RWPE1 (cell line): ENCODE measurements around the gene ANKRD13C.

Experiments used
- CTCF ChIA-PET: fragments of 350-600 bp; sonication (Branson Sonifier 250); formaldehyde crosslinking; extraction: SDS; loops from one replicate; lab custom pipeline; 2021; lab: Yijun Ruan, JAX
- POLR2A ChIA-PET: fragments of 400-600 bp; formaldehyde crosslinking; extraction: SDS; loops from one replicate; lab custom pipeline; 2020; ENCODE audit warnings: antibody characterized with exemption; ENCODE audit not compliant: low non-redundant PET; lab: Yijun Ruan, JAX
- DNase-seq: peaks from one replicate; pipeline ENCODE4 v3.0.0; 2012; ENCODE audit warnings: low spot score
- H3K27ac ChIP-seq: fragments of 450-650 bp; 2 replicates; pipeline ENCODE4 v1.5.1; 2017
- TF ChIP-seq, protein P1 (sequence below): fragments of 450-650 bp; conservative IDR thresholded peaks from 2 replicates; pipeline ENCODE4 v1.5.1; 2017; ENCODE audit warnings: low read depth, mild to moderate bottlenecking

The ANKRD13C gene

GRCh38 chr1:70327306-70328076 lies 27.0 kb downstream of the ANKRD13C start:
- H3K27ac ChIP-seq: peak overlapping the region; percentile 54
- TF ChIP-seq, protein P1, sequence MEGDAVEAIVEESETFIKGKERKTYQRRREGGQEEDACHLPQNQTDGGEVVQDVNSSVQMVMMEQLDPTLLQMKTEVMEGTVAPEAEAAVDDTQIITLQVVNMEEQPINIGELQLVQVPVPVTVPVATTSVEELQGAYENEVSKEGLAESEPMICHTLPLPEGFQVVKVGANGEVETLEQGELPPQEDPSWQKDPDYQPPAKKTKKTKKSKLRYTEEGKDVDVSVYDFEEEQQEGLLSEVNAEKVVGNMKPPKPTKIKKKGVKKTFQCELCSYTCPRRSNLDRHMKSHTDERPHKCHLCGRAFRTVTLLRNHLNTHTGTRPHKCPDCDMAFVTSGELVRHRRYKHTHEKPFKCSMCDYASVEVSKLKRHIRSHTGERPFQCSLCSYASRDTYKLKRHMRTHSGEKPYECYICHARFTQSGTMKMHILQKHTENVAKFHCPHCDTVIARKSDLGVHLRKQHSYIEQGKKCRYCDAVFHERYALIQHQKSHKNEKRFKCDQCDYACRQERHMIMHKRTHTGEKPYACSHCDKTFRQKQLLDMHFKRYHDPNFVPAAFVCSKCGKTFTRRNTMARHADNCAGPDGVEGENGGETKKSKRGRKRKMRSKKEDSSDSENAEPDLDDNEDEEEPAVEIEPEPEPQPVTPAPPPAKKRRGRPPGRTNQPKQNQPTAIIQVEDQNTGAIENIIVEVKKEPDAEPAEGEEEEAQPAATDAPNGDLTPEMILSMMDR: no peak
- ChIA-PET POLR2A (no interaction called here), CTCF (interaction anchor here (0.6 kb wide), 1 partner anchor 1498 kb away, joined by 3 read pairs; no protein-coding TSS in a partner anchor)
- DNase-seq: peak; percentile 57

DNA sequence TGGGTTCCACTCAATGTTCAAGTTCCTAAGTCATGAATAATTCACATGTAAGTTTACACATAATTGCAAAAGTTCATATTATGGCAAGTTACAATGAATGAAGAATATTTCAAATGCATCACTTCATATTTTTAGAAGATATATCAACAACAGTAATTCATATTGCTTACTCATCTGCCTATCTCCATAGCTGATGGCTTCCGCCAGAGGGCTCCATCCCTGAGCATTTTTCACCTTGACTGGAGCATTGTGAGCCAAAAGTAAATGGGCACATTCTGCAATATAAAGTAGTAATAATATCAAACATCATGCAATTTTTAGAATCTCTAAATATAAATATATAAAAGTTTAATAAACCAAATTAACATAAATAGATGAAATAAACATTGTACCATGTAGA lies 29.8 kb downstream of the ANKRD13C start:
- no peak overlapping the region for H3K27ac ChIP-seq
- POLR2A ChIA-PET: interaction anchor here (0.6 kb wide), 1 partner anchor 12 kb away, joined by 3 read pairs; no protein-coding TSS in a partner anchor
- DNase-seq: no peak
- CTCF ChIA-PET: no interaction called here
- TF ChIP-seq, protein P1: no peak

DNA sequence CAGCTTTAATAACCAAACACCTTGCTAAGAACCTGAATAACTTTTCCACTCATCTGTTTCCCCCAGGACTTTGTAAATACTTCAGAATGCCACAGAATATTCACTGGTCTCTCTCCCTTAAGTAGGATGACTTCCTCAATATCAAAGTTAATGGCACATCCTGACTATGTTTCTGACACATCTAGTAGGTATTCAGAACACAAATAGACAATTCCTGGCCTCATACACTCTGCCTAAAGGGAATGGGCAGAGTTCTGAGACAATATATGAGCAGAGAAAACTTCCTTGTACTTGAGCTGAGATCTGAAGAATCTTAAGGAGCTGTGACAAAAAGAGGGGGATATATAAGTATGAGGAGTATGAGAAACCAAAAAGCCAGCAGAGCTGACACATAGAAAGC lies 34.8 kb downstream of the ANKRD13C start:
- POLR2A ChIA-PET: no interaction called here
- CTCF ChIA-PET: no interaction called here
- H3K27ac ChIP-seq: no peak overlapping the region
- TF ChIP-seq, protein P1: no peak
- DNase-seq: peak; percentile 30

DNA sequence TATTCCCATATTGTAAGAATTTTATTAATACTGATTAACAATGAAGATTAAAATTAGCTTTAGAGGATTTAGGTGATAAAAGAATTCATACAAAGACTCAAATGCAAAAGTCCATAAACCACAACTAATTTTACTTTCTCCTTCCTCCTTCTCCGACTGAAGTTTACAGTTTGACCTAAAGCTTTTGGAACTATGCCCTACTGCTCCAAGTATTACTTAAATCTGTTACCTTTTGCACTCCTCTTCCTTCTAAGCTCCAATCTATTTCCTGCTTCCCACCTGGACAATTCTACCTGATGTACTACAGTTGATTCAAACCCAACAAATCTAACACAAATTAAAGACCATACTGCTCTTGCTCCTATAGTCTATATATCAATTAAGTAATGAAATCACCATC lies 36.3 kb downstream of the ANKRD13C start:
- no peak for DNase-seq
- POLR2A ChIA-PET: no interaction called here
- H3K27ac ChIP-seq: no peak overlapping the region
- CTCF ChIA-PET: interaction anchor here (1.4 kb wide), 1 partner anchor 11 kb away, joined by 4 read pairs; no protein-coding TSS in a partner anchor
- TF ChIP-seq, protein P1: no peak

DNA sequence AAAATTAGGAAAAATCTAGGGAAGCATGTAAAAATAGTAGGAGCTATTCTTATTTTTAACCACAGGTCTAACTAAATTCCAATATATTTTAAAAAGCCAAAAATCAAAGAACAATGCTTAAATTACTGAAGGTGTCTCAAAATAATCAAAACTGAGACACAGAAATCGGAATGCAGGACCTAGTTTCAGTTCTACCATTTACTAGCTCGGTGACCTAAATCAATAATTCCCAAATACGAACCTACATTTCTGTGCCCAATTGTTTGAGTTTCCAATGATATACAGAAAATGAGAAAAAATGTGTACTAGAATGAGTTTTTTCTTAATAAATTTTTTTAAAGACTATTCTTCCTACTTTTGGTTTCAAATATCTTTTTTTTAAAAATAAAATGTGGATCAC lies 37.4 kb downstream of the ANKRD13C start:
- TF ChIP-seq, protein P1: no peak
- DNase-seq: no peak
- ChIA-PET POLR2A (interaction anchor here (0.6 kb wide), 1 partner anchor 37 kb away, joined by 4 read pairs; the partner anchor contains the start of gene ANKRD13C), CTCF (interaction anchor here (0.6 kb wide), 1 partner anchor 29 kb away, joined by 3 read pairs; no protein-coding TSS in a partner anchor)
- no peak overlapping the region for H3K27ac ChIP-seq

DNA sequence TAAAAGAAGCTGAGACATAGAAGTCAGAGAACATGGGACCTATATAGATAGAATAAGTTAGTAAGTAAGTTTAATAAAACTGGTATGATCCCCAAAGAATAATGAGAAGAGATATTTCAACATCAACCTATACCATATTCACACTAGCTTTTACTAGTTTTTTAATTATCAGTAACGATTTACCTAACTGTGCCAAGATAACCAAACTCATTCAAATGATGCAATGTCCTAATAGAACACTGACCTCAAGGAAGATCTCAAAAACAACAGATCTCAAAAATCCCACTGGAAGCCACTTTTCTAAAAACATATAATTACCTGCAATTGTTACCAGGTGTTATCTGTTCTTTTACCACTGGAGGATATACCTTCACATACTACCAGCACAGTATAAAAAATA lies 38.7 kb downstream of the ANKRD13C start:
- no peak overlapping the region for H3K27ac ChIP-seq
- POLR2A ChIA-PET: no interaction called here
- no peak for DNase-seq
- TF ChIP-seq, protein P1: no peak
- CTCF ChIA-PET: interaction anchor here (0.6 kb wide), 1 partner anchor 147 kb away, joined by 3 read pairs; no protein-coding TSS in a partner anchor
